ENCODE results near the gene WDFY4. TPM values are rescaled to one million over a fixed set of nuclear protein-coding genes. Genes with fewer than 3 reads are reported as not detected.

Gene WDFY4
- total and polyA plus RNA-seq, 9 of the 15 experiments (the other 6 are each of a cell fraction or from before 2014, with no cell fraction given): 0.01 to 0.02 (median 0.01) TPM; not detected in 6

DNA sequence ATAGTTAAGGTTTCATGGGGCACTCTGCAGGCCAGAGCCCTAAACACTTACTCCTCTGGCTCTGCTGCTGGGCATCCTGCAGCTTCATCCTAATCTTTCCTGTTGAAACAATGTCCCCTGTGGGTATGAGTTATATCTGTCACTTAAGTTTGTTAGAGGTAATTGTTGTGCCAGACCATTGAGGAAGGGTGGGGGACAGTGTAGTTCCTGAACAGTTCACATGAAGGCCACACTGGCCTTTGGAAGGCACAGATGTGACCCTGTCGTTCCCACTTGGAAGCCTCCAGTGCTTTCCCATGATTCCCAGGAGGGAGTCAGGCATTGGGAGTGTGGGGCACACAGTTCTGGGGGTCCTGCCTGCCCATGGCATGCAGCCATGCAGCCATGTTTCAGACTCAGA lies 65.3 kb downstream of the WDFY4 start:
- no peak overlapping the region for H2AFZ ChIP-seq (ENCODE audit: low read depth, low read length)
- no peaks in the 10 kb centered on the region for H4K20me1 ChIP-seq (replicated peaks; ENCODE audit: control insufficient read depth, insufficient read depth, low read length)
- no peaks in the 10 kb centered on the region for H3K9me1 ChIP-seq (ENCODE audit: control insufficient read depth, insufficient read depth, low read length)
- peaks cover 0 to 8% of the 10 kb centered on the region in 2 experiments; a peak in 1 of 5 replicates for H3K27me3 ChIP-seq (ENCODE audit: control insufficient read depth in 2 of 2, insufficient read depth in 2 of 2, low read length in 2 of 2)
- FAIRE-seq (no peak), DNase-seq (ENCODE audit: extremely low read depth in 1 of 4, low spot score in 3 of 4) (no peak), ATAC-seq (no peak)
- ChIA-PET CTCF (ENCODE audit: low intra/inter-chr PET ratio) (no interaction called here), POLR2A (interaction anchor here (0.9 kb wide), 1 partner anchor 12 kb away, joined by 7 read pairs; no protein-coding TSS in a partner anchor)
- no peaks in the 10 kb centered on the region for H3K79me2 ChIP-seq (ENCODE audit: control insufficient read depth, insufficient read depth, low read length)
- no peak overlapping the region for H3K4me3 ChIP-seq
- 0% methylated on average over 1 of the region's 1 CpG for WGBS (ENCODE audit: insufficient coverage, low coverage, missing lambda C conversion rate)
- H3K4me1 ChIP-seq (replicated peaks in 1 of 2; ENCODE audit: control insufficient read depth in 2 of 2, insufficient read depth in 2 of 2, low read length in 2 of 2): peaks cover 0 to 4% of the 10 kb centered on the region in 2 experiments; a peak in 1 of 5 replicates
- no peak overlapping the region for H3K9ac ChIP-seq (ENCODE audit: insufficient read depth in 1 of 2, low read depth in 2 of 2, low read length in 2 of 2)
- H3K36me3 ChIP-seq (ENCODE audit: control insufficient read depth, insufficient read depth, low read length): no peaks in the 10 kb centered on the region
- H3K4me2 ChIP-seq (ENCODE audit: insufficient read depth, low read length): no peak overlapping the region
- in situ Hi-C loops (cut with MboI): no loop called here
- no peak overlapping the region for H3K27ac ChIP-seq (ENCODE audit: extremely low read depth, low read depth, low read length)
- no TSS peak for BruUV-seq (replicated peaks)
- intact Hi-C loops (cut with micrococcal nuclease): no loop called here
- H3K9me3 ChIP-seq (replicated peaks; ENCODE audit: control insufficient read depth, insufficient read depth, low read depth, low read length): no peaks in the 10 kb centered on the region
- TF ChIP-seq ZNF431 (CRISPR knock-in tag; IDR thresholded peaks at IDR 0.05) (no peak), POLR2A (conservative IDR thresholded peaks at IDR 0.05) (no peak), HMG20B (CRISPR knock-in tag; IDR thresholded peaks at IDR 0.05) (no peak), ZNF232 (CRISPR knock-in tag; IDR thresholded peaks at IDR 0.05) (no peak), RHOXF2B (CRISPR knock-in tag; conservative IDR thresholded peaks at IDR 0.05) (no peak), HNRNPK (IDR thresholded peaks at IDR 0.05; ENCODE audit: low read depth, low read length, poor library complexity, severe bottlenecking) (no peak), CAMTA2 (CRISPR knock-in tag; conservative IDR thresholded peaks at IDR 0.05) (no peak), COPS2 (conservative IDR thresholded peaks at IDR 0.05) (no peak), HNRNPUL1 (IDR thresholded peaks at IDR 0.05; ENCODE audit: low read length) (no peak), ADNP (tag; IDR thresholded peaks at IDR 0.05) (no peak), ZNF408 (CRISPR knock-in tag; IDR thresholded peaks at IDR 0.05; ENCODE audit: low read depth) (no peak), GATA2 (CRISPR knock-in tag; IDR thresholded peaks at IDR 0.05) (no peak)
- TF ChIP-seq, protein P1, sequence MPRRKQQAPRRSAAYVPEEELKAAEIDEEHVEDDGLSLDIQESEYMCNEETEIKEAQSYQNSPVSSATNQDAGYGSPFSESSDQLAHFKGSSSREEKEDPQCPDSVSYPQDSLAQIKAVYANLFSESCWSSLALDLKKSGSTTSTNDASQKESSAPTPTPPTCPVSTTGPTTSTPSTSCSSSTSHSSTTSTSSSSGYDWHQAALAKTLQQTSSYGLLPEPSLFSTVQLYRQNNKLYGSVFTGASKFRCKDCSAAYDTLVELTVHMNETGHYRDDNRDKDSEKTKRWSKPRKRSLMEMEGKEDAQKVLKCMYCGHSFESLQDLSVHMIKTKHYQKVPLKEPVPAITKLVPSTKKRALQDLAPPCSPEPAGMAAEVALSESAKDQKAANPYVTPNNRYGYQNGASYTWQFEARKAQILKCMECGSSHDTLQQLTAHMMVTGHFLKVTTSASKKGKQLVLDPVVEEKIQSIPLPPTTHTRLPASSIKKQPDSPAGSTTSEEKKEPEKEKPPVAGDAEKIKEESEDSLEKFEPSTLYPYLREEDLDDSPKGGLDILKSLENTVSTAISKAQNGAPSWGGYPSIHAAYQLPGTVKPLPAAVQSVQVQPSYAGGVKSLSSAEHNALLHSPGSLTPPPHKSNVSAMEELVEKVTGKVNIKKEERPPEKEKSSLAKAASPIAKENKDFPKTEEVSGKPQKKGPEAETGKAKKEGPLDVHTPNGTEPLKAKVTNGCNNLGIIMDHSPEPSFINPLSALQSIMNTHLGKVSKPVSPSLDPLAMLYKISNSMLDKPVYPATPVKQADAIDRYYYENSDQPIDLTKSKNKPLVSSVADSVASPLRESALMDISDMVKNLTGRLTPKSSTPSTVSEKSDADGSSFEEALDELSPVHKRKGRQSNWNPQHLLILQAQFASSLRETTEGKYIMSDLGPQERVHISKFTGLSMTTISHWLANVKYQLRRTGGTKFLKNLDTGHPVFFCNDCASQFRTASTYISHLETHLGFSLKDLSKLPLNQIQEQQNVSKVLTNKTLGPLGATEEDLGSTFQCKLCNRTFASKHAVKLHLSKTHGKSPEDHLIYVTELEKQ (CRISPR knock-in tag; IDR thresholded peaks at IDR 0.05): no peak
- TF ChIP-seq, protein P2, sequence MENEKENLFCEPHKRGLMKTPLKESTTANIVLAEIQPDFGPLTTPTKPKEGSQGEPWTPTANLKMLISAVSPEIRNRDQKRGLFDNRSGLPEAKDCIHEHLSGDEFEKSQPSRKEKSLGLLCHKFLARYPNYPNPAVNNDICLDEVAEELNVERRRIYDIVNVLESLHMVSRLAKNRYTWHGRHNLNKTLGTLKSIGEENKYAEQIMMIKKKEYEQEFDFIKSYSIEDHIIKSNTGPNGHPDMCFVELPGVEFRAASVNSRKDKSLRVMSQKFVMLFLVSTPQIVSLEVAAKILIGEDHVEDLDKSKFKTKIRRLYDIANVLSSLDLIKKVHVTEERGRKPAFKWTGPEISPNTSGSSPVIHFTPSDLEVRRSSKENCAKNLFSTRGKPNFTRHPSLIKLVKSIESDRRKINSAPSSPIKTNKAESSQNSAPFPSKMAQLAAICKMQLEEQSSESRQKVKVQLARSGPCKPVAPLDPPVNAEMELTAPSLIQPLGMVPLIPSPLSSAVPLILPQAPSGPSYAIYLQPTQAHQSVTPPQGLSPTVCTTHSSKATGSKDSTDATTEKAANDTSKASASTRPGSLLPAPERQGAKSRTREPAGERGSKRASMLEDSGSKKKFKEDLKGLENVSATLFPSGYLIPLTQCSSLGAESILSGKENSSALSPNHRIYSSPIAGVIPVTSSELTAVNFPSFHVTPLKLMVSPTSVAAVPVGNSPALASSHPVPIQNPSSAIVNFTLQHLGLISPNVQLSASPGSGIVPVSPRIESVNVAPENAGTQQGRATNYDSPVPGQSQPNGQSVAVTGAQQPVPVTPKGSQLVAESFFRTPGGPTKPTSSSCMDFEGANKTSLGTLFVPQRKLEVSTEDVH (IDR thresholded peaks at IDR 0.05; ENCODE audit: low read depth, partially characterized antibody): no peak
- TF ChIP-seq, protein P3, sequence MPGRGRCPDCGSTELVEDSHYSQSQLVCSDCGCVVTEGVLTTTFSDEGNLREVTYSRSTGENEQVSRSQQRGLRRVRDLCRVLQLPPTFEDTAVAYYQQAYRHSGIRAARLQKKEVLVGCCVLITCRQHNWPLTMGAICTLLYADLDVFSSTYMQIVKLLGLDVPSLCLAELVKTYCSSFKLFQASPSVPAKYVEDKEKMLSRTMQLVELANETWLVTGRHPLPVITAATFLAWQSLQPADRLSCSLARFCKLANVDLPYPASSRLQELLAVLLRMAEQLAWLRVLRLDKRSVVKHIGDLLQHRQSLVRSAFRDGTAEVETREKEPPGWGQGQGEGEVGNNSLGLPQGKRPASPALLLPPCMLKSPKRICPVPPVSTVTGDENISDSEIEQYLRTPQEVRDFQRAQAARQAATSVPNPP (IDR thresholded peaks at IDR 0.05; ENCODE audit: borderline replicate concordance, insufficient read depth, insufficient read length): no peak
- TF ChIP-seq, protein P4, sequence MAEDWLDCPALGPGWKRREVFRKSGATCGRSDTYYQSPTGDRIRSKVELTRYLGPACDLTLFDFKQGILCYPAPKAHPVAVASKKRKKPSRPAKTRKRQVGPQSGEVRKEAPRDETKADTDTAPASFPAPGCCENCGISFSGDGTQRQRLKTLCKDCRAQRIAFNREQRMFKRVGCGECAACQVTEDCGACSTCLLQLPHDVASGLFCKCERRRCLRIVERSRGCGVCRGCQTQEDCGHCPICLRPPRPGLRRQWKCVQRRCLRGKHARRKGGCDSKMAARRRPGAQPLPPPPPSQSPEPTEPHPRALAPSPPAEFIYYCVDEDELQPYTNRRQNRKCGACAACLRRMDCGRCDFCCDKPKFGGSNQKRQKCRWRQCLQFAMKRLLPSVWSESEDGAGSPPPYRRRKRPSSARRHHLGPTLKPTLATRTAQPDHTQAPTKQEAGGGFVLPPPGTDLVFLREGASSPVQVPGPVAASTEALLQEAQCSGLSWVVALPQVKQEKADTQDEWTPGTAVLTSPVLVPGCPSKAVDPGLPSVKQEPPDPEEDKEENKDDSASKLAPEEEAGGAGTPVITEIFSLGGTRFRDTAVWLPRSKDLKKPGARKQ (CRISPR knock-in tag; IDR thresholded peaks at IDR 0.05): no peak
